Astrocyte of the cerebellum (primary cell): Measurements from ENCODE around the gene RABIF.
A peak's percentile ranks its signal among the peaks of the same experiment; 100 is the strongest.

Experiments
- DNase-seq: peaks from one replicate; pipeline ENCODE4 v3.0.0-alpha.2; 2011; ENCODE audit warnings: low read depth
- H3K4me3 ChIP-seq: 2 replicates; pipeline ENCODE4 v1.5.1; 2011; ENCODE audit warnings: mild to moderate bottlenecking, low read depth, low read length, moderate library complexity
- CTCF ChIP-seq: IDR thresholded peaks from 2 replicates; pipeline ENCODE4 v1.5.1; 2012; ENCODE audit warnings: low read length, low read depth, moderate library complexity, mild to moderate bottlenecking; ENCODE audit errors: missing control alignments
- in situ Hi-C: cut with HindIII; loops from 2 replicates; pipeline ENCODE4 v1.10.0; 2017; ENCODE audit warnings: low sequenced_read_pairs

The RABIF gene

GRCh38 chr1:202860744-202861419 lies 28.1 kb downstream of the RABIF start:
- no peak for TF ChIP-seq CTCF
- peak overlapping the region; percentile 60 for H3K4me3 ChIP-seq
- in situ Hi-C loops: no loop called here
- no peak for DNase-seq

- in situ Hi-C loops: loop anchor here (5.0 kb wide), 1 partner anchor 37 kb away; no protein-coding TSS in a partner anchor
- TF ChIP-seq CTCF: no peak
- no peak overlapping the region for H3K4me3 ChIP-seq
- DNase-seq: no peak
These were observed 30.0 kb downstream of the RABIF start for GRCh38 chr1:202858789-202859414.

GRCh38 chr1:202858331-202858730 lies 30.6 kb downstream of the RABIF start:
- no peak overlapping the region for H3K4me3 ChIP-seq
- DNase-seq: no peak
- in situ Hi-C loops: loop anchor here (5.0 kb wide), 1 partner anchor 36 kb away; no protein-coding TSS in a partner anchor
- TF ChIP-seq CTCF: no peak

GRCh38 chr1:202857136-202857610 lies 31.8 kb downstream of the RABIF start:
- no peak for TF ChIP-seq CTCF
- in situ Hi-C loops: loop anchor here (5.0 kb wide), 1 partner anchor 35 kb away; no protein-coding TSS in a partner anchor
- DNase-seq: no peak
- H3K4me3 ChIP-seq: no peak overlapping the region

GRCh38 chr1:202856014-202856413 lies 32.9 kb downstream of the RABIF start:
- in situ Hi-C loops: loop anchor here (5.0 kb wide), 1 partner anchor 34 kb away; no protein-coding TSS in a partner anchor
- TF ChIP-seq CTCF: no peak
- H3K4me3 ChIP-seq: no peak overlapping the region
- no peak for DNase-seq

GRCh38 chr1:202854787-202855186 lies 34.2 kb downstream of the RABIF start:
- no peak for TF ChIP-seq CTCF
- no peak for DNase-seq
- in situ Hi-C loops: loop anchor here (5.0 kb wide), 1 partner anchor 32 kb away; no protein-coding TSS in a partner anchor

More at GRCh38 chr1:202854787-202855186, 34.2 kb downstream of the RABIF start:
- no peak overlapping the region for H3K4me3 ChIP-seq
